Caki2 (cell line): ENCODE results near the gene TRAF1. TPM values are rescaled to one million over a fixed set of nuclear protein-coding genes. Genes with fewer than 3 reads are reported as not detected.

ENCODE experiments used
- DNase-seq: peaks from one replicate; pipeline ENCODE4 v3.0.0-alpha.2; 2015; ENCODE audit warnings: low read depth
- in situ Hi-C: cut with HindIII; loops from 2 replicates; pipeline ENCODE4 v1.10.0; 2016; ENCODE audit warnings: low sequenced_read_pairs, low pct_unique_long_range_greater_than_20kb, mixed read lengths
- total RNA-seq: library from RNA; depleted of rRNA; stranded (reverse); fragments of >200 nt; shearing (Covaris generic); gene quantifications from 2 replicates; pipeline ENCODE4 v1.2.3, GENCODE V29; 2014; ENCODE audit warnings: low replicate concordance

The TRAF1 gene
- total RNA-seq, 1 experiment from 2014 or later = 5.0 TPM

DNA sequence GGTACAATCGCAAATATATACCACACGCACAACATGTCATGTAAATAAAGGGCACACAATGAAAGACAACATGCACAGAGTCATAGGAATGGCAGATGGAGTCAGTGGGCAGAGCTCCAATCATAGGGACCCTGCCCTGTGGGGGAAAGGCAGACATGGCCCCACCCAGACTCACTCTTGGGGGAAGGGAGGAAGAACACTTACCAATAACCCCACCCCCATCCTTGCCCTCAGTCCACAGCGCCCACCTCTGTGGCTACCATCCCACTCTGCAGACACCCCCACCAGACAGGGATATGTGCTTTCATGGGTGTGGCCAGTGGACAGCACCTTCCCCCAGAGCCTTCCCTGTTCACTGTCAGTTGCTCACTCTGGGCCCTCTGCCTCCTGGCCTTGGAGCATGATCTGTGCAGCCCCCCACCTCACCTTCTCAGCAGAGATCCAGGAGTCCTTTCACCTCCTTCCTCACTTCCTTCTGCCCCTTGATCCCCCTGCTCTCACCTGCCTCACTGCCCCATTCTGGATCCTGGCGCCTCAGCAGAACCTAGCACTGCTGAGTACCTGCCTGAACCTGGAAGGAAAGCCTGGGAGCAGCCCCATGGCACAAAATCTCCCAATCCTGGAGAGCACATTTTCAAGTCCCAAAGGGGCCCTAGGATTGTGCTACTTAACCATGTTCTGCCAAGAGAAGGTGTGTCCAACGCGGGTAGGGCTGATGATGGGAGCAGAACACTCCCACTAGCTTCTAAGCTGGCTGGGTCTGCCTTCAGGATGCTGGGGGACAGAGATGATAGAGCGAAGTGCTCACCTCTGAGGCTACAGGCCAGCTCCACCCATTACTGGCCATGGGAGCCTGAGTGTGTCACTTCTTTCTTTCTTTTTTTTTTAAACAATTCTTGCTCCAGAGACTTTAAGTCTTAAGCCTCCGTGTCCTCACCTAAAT is 48.1 kb downstream of the TRAF1 start:
- DNase-seq = no peak
- in situ Hi-C loops = no loop called here

DNA sequence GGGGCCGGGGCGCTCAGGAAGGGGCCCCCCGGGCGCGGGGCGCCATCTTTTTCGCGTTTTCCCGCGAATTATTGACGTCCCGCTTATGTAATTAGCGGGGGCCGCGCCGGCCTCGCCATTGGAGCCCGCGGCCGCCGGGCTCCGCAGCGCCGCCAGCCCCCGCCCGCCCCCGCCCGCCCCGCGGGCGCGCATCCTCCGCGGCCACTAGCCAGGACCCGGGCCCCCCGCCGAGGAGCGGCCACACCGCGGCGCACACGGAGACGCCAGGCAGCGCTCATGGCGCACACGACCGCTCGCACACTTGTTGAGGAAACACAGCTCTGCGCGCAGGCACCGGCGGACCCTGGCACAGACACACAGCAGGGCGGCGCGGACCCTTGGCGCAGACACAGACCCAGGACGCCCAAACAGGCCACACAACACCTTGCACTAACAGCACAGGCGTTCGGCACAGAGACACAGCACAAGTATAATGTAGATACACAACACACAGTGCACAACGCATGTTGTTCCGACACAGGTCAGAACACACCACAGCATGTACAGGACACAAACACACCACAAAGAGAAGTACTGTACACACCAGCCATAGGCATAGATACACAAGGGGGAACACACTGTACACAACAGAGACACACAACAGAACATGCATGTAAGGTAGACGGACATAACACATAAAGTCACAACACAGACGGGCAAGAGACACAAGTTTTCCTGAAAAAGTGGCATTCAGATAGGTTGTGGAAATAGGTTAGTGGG is 49.1 kb downstream of the TRAF1 start:
- DNase-seq = peak; percentile 38
- in situ Hi-C loops = no loop called here

DNA sequence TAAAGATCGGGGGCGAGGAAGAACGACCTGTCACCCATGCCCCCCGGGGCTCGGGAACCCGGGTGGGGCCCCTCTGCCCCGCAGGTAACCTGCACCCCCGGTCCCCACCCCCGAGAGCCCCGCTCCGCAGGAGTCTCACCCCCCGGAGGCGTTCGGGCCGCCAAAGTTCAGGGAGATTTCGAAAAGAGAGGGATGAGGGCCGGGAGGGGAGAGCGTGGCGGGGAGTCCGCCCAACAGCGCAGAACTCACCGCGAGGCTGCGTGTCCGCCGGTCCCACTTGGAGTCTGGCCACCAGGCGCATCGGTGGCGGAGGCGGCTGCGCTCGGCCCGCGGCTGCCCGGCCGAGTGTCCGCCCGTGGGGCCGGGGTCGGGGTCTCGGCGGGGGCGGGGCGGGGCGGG is 49.8 kb downstream of the TRAF1 start, which contains the start of gene PHF19:
TSS of gene PHF19 (minus strand) at position 347 of the 399 bp plus-strand sequence. CDS start 2,447 bp downstream, outside the sequence.
- DNase-seq = no peak
- in situ Hi-C loops = no loop called here

DNA sequence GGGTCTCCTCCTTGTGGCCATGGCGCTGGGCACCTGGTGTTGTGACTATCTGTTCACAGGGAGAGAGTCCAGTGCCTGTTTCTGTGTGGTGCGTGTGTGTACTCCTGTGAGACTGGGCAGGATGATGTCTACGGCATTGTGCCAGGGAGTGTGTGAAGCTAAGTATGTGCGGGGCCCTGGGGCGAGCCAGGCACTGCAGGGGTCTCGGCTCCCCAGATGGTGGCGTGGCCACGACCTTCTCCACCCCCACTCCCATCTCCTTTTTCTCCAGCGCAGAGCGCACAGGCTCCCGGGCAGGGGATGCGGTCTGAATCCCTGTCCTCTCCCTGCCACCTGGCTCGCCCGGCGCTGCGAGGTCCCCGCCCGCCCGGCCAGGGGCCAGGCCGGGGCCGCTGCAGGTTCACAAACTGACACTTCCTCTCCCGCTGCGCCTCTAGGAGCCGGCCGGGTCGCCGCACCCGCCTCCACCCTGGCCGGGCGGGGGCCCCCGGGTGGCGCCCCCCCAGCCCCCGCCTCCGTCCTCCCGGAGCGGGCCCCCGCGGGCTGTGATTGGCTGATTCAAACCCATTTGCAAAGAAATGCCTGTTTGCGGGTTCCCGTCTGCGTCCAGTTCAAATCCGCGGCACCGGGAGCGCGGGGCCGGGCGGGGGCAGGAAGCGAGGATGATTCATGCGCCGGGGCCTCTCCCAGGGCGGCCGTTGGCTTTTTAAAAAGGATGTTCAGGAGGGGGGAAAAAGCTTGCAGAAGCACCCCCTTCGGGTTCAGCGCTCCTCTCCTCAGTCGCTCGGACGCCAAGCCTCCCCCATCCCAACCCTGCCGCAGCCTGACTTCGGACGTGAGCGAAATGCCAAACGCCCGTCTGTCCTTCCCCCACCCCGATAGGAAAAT is 50.4 kb downstream of the TRAF1 start:
- in situ Hi-C loops = no loop called here
- DNase-seq = peak; percentile 87

DNA sequence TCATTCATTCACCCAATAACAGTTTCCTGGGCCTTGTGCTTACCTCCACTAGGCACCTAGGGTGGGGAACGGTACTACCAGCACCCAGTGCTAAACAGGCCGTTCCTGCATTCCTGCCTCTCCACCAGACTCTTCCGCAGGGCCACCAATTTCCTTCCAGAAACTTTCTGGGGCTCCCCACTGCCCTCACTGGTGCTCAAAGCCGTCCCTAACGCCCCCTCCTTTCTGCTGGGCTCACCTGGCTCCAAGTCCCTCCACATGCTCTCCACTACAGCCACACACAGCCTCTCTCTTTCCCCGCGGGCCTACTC is 51.0 kb downstream of the TRAF1 start:
- in situ Hi-C loops = no loop called here
- DNase-seq = no peak

DNA sequence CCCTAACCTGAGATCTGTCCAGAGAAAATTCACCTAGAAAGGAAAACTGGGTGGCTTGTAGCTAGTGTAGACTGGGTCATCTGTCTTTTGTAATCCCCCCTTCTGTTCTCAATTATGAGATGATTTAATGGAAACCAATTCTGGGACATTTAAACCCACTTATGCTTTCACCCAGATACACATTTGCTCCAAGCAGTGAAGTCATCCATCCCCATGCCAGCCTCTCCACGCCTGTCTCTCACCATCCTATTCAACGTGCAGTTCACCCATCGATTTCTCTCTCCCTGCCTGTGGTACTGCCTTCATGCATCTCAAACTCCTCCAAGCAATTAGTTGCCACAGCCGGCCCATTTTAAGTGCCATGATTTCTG is 51.4 kb downstream of the TRAF1 start:
- in situ Hi-C loops = no loop called here
- DNase-seq = no peak

DNA sequence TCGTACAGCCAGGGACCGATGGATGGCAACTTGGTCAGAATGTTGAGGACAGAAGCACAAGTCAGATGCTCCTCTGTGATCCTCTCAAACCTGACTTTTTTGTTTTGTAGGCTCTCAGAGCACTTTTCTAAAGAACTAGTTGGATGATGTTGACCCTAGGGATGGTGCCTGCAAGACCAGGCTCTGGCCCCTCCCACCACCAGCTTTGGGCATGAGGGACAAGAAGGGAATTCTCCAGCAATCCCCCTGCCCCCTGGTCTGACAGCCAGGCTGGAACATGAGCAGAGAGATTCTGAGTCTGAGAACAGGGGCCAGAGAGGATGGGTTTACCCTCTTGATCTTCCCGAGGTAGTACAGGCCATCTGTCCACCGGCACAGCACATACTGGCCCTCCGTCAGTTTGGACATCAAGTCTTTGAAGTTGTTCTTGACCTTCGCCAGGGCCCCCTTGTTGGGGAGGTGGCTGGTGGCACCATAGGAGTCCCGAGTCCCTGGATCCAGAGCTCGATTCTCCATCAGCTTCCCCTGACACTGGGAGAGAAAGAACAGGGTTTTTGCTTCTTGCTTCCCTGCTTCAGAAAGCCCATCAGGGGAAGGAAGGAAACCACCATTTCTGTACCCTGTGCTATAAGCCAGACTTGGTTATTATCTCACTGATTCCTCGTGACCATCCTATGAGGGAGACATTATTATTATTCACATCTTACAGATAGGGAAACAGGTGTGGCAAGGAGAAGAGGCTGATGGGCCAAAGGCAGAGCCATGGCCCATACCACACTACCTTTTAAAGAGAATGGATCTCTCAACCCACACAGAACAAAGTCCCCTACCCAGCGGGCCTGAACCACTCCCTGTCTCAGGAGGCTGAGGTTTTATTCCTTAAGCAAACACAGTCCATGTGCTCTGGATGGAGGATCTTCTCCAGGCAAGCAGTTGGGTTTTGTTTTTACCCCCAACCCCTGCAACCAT is 52.1 kb downstream of the TRAF1 start:
- in situ Hi-C loops = no loop called here
- DNase-seq = no peak

DNA sequence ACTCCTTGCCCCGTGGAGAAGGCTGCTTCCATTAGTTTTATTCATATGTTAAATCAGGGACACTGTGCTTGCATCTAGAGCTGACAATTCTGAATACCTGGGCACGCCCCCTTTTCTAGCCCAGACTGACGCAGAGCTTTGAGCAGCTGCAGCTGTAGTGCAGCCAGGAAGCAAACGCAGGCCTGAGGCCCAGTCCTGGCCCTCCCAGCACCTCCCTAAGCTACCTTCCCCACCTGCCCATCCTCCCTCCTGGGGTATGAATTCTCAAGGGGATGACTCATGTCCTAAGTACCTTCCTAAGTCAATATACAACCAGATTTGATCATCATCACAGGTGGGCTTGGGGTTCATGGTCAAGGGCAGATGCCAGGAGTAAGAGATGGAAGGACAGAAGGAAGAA is 53.1 kb downstream of the TRAF1 start:
- in situ Hi-C loops = no loop called here
- DNase-seq = peak; percentile 46

DNA sequence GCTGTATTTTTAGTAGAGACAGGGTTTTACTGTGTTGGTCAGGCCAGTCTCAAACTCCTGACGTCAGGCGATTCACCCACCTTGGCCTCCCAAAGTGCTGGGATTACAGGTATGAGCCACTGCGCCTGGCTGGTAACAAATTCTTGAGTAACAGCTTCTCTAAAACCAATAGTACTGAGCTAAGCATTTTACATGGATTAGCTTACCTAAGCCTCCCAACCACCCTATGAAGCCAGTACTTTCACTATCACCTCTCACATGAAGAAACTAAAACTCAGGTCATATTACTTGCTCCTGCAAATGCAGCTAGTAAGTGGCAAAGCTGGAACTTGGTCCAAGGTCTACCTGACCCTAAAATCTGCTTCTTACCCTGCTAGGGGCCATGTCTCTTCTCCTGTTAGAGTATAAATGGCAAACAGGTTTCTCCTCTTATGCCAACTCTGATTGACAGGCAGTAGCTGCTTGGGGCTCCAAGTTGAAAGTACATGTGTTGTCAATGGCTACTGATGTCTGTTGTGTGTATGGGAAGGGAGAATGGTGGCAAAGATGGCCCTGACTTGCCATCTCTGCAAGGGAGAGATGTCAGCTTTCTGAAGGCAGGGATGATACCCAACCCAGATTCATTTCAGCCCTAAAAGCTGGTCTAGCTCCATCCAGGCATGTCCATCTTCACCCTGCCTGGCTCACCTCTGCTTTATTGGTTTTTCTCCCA is 53.6 kb downstream of the TRAF1 start:
- no peak for DNase-seq
- in situ Hi-C loops = no loop called here

DNA sequence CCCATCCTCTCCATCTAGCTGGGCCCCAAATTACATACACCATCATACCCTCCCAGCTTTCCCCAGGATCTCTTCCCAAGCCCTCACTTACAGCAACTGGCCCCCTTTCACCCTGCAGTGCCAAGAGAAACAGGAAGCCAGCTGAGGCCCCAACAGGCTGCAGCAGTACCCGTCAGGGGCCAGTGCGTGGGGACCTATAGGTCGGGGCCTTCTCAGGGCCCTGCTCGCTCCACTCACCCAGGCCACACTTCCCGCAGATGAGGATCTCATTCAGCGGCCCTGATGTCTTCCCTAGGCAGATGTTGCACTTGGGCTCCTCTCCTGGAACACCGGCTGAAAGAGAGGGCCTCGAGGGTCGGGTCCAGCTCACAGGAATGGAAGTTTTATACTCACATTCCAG is 56.4 kb downstream of the TRAF1 start:
- DNase-seq = no peak
- in situ Hi-C loops = no loop called here

DNA sequence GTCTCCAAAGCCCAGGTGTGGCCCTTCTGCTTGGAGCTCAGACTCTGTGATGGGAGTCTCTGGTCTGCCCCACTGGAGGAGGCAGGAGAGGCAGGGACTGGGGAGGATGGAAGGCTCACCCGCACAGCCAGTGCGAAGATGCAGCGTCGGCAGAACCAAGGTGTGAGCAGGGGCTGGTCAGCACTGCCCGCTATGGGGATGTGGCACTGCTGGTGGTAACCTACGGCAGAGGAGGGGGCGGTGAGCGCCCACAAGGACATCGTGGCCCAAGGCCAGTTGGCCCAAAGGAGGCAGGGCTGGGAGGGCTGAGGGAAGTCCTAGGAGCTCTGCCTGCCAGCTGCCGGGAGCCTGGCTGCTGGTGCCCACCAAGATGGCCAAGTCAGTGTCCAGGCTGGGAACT is 56.9 kb downstream of the TRAF1 start:
- no peak for DNase-seq
- in situ Hi-C loops = no loop called here

DNA sequence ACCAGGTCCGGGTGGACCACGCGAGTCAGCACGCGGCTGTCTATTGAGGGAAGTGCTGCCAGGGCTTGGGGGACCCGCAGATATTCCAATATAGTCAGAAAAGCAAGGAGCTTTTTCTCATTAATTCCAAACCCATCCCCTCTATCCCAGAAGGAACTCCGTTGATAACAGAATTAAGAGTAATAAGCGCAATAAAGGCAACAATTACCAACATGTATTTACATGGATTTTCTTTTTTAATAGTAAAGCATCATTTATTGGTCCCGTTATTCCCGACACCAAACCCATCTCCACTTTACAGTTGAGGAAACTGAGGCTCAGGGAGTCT is 57.3 kb downstream of the TRAF1 start:
- in situ Hi-C loops = no loop called here

DNA sequence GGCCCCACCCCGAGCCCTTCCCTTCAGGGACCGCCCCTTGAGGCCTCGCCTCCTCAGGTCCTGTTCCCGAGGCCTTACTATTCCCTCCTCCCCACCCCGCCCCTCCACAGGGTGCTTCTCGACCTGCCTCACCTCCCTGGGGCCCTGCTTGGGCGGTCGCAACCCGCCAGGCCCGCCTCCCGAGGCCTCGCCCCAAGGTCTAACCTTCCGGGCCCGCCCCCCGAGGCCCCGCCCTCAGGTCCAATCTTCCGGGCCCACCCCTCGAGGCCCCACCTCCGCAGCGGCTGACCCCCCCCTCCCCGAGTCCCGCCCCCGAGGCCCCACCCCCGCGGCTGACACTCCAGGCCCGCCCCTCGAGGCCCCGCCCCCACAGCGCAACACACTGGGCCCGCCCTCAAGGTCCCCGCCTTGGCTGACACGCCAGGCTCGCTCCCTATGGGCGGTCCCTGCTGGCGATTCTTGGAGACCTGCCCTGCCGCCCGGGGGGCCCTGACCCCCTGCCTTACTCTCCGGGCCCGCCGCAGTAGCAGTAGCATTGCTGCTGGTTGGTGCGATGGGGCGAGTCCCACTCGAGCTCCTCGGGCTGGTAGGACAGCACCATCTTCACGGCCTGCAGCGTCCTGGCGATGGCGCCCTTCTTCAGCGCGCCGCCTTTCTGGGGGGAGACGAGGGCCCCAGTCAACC is 57.8 kb downstream of the TRAF1 start:
- in situ Hi-C loops = no loop called here
- peak; percentile 90 for DNase-seq

More for the DNA sequence above, 57.3 kb downstream of the TRAF1 start:
- no peak for DNase-seq

DNA sequence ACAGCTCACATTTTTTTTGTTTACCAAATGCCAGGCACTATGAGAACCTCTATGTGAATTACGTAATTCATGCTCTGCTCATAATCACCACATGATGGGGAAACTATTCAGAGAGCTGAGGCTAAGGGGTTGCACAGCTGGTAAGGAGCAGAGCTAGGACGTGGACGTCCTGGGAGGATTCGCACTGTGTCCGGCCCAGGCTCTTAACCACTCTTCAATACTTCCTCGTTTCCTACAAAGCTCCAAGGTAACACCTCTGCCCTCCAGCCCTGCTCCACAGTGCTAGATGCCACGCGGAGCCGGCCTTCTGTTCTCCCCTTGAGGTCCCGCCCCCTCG is 58.3 kb downstream of the TRAF1 start:
- in situ Hi-C loops = no loop called here
- no peak for DNase-seq

DNA sequence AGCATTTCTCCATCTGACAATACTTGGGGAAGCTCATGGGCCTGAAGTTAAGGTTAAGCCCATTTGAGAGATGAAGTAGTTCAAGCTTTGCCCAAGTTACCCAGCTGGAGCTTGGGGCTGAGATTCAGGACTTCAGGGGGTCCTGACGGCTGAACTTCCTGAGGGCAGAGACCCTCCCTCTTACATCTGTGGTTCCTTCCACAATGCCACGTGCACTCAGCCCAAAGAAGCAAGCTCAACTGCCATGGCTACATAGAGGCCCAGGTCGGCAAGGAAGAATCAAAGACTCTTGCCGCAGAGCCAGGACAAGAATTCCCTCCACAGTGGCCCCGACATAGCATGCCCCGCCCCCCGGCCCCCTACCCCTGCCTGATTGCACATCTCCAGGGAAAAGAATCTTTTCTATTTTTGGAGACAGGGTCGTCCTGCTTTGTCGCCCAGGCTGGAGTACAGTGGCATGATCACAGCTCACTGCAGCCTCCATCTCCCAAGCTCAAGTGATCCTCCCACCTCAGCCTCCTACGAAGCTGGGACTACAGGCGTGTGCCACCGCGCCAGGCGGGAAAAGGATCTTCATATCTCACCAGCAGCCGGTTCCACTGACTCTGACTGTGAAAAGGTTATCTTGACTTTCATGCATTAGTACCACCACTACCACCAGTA is 58.8 kb downstream of the TRAF1 start:
- in situ Hi-C loops = no loop called here
- DNase-seq = no peak

DNA sequence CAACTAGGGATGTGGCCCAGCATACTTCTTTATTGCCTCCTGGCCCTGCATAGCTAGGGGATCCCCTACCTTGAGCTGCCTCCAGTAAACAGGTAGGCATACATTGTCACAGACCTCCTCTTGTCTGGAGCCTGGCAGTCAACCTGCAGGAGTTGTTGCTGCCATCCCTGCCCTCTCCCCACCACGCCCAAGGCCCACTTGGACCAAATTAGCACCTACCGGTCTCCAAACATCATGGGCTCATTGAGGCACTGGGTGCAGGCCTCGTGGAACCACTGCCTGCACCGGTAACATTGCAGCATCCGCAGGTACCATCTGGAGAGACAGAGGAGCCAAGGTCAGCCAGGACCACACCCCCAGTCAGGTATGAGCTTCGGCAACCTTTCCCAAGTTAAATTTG is 59.9 kb downstream of the TRAF1 start:
- in situ Hi-C loops = no loop called here

More for the DNA sequence above, 59.9 kb downstream of the TRAF1 start:
- DNase-seq = no peak
